HUES48 (cell line): ENCODE measurements around the gene ANO7.
"Not testable (repeated sequence)": the region's sequence is repeated elsewhere in the genome, so short reads cannot be mapped to it uniquely, and the experiment has no call there.

Experiments used
- H3K27ac ChIP-seq: one replicate; pipeline ENCODE4 v1.7.0; 2013; ENCODE audit warnings: low read depth, low read length, inconsistent platforms
- H3K27me3 ChIP-seq: 2 replicates; pipeline ENCODE4 v1.6.1; 2013; ENCODE audit warnings: mild to moderate bottlenecking, low read length; ENCODE audit not compliant: control insufficient read depth, insufficient read depth
- H3K36me3 ChIP-seq: 2 replicates; pipeline ENCODE4 v1.6.1; 2013; ENCODE audit warnings: low read length; ENCODE audit not compliant: control insufficient read depth, insufficient read depth
- H3K4me1 ChIP-seq: 2 replicates; pipeline ENCODE4 v1.6.1; 2013; ENCODE audit warnings: mild to moderate bottlenecking, low read length; ENCODE audit not compliant: control insufficient read depth, insufficient read depth
- H3K4me3 ChIP-seq: 2 replicates; pipeline ENCODE4 v1.5.1; 2013; ENCODE audit warnings: mild to moderate bottlenecking, low read depth, low read length
- H3K9ac ChIP-seq: 2 replicates; pipeline ENCODE4 v1.6.1; 2013; ENCODE audit warnings: mild to moderate bottlenecking, low read depth, low read length, moderate library complexity
- H3K9me3 ChIP-seq: 2 replicates; pipeline ENCODE4 v1.6.1; 2013; ENCODE audit warnings: low read length; ENCODE audit not compliant: control insufficient read depth, insufficient read depth

ANO7 gene

GRCh38 chr2:241193271-241193670 lies 4.8 kb downstream of the ANO7 start:
- H3K27ac ChIP-seq = no peak overlapping the region
- H3K4me1 ChIP-seq = no peaks in the 10 kb centered on the region; the same call in 1 of the 2 replicates
- no peaks in the 10 kb centered on the region for H3K9me3 ChIP-seq
- H3K9ac ChIP-seq = no peak overlapping the region
- H3K27me3 ChIP-seq = no peaks in the 10 kb centered on the region
- H3K36me3 ChIP-seq = no peaks in the 10 kb centered on the region
- H3K4me3 ChIP-seq = no peak overlapping the region

GRCh38 chr2:241194811-241195210 lies 6.3 kb downstream of the ANO7 start:
- H3K9me3 ChIP-seq = no peaks in the 10 kb centered on the region
- H3K27me3 ChIP-seq = no peaks in the 10 kb centered on the region
- no peaks in the 10 kb centered on the region for H3K36me3 ChIP-seq
- no peak overlapping the region for H3K4me3 ChIP-seq
- H3K9ac ChIP-seq = no peak overlapping the region
- H3K27ac ChIP-seq = no peak overlapping the region
- no peaks in the 10 kb centered on the region for H3K4me1 ChIP-seq

- Histone ChIP-seq H3K9ac (no peak overlapping the region), H3K9me3 (no peaks in the 10 kb centered on the region), H3K27ac (no peak overlapping the region), H3K36me3 (no peaks in the 10 kb centered on the region), H3K4me1 (no peaks in the 10 kb centered on the region), H3K4me3 (no peak overlapping the region), H3K27me3 (no peaks in the 10 kb centered on the region)
Measured at GRCh38 chr2:241195506-241196130, 7.1 kb downstream of the ANO7 start.

- H3K9ac ChIP-seq, H3K9me3 ChIP-seq, H3K4me3 ChIP-seq, H3K27me3 ChIP-seq, H3K27ac ChIP-seq, H3K4me1 ChIP-seq, H3K36me3 ChIP-seq: not testable (repeated sequence)
Measured at GRCh38 chr2:241197246-241197645, 8.8 kb downstream of the ANO7 start.

- H3K27ac ChIP-seq = no peak overlapping the region
- no peak overlapping the region for H3K9ac ChIP-seq
- no peaks in the 10 kb centered on the region for H3K27me3 ChIP-seq
- H3K36me3 ChIP-seq = no peaks in the 10 kb centered on the region
- no peaks in the 10 kb centered on the region for H3K4me1 ChIP-seq
- H3K4me3 ChIP-seq = no peak overlapping the region
- H3K9me3 ChIP-seq = no peaks in the 10 kb centered on the region
Measured at GRCh38 chr2:241197947-241198346, 9.5 kb downstream of the ANO7 start.

- H3K36me3 ChIP-seq = no peaks in the 10 kb centered on the region
- no peaks in the 10 kb centered on the region for H3K9me3 ChIP-seq
- H3K9ac ChIP-seq = no peak overlapping the region
- H3K4me1 ChIP-seq = no peaks in the 10 kb centered on the region
- no peak overlapping the region for H3K4me3 ChIP-seq
- H3K27me3 ChIP-seq = no peaks in the 10 kb centered on the region
- H3K27ac ChIP-seq = no peak overlapping the region
Measured at GRCh38 chr2:241198381-241199279, 10.2 kb downstream of the ANO7 start.

- Histone ChIP-seq H3K36me3 (no peaks in the 10 kb centered on the region), H3K27me3 (no peaks in the 10 kb centered on the region), H3K9me3 (no peaks in the 10 kb centered on the region), H3K27ac (no peak overlapping the region), H3K4me3 (no peak overlapping the region), H3K9ac (no peak overlapping the region), H3K4me1 (no peaks in the 10 kb centered on the region)
Measured at GRCh38 chr2:241199286-241199685, 10.8 kb downstream of the ANO7 start.

GRCh38 chr2:241199897-241200821 lies 11.7 kb downstream of the ANO7 start:
- Histone ChIP-seq H3K4me1 (no peaks in the 10 kb centered on the region), H3K9ac (no peak overlapping the region), H3K27ac (no peak overlapping the region), H3K4me3 (no peak overlapping the region), H3K36me3 (no peaks in the 10 kb centered on the region), H3K27me3 (no peaks in the 10 kb centered on the region), H3K9me3 (no peaks in the 10 kb centered on the region)

- Histone ChIP-seq H3K4me3 (no peak overlapping the region), H3K9ac (no peak overlapping the region), H3K27ac (no peak overlapping the region), H3K4me1 (no peaks in the 10 kb centered on the region), H3K36me3 (no peaks in the 10 kb centered on the region), H3K27me3 (no peaks in the 10 kb centered on the region), H3K9me3 (no peaks in the 10 kb centered on the region)
Measured at GRCh38 chr2:241200822-241201395, 12.4 kb downstream of the ANO7 start.

GRCh38 chr2:241201445-241202267 lies 13.2 kb downstream of the ANO7 start:
- Histone ChIP-seq H3K9me3 (no peaks in the 10 kb centered on the region), H3K9ac (no peak overlapping the region), H3K4me3 (no peak overlapping the region), H3K27ac (no peak overlapping the region), H3K4me1 (no peaks in the 10 kb centered on the region), H3K36me3 (no peaks in the 10 kb centered on the region), H3K27me3 (no peaks in the 10 kb centered on the region)
